H1 (cell line): ENCODE data around the gene INAFM1. TPM values are rescaled to one million over a fixed set of nuclear protein-coding genes. Genes with fewer than 3 reads are reported as not detected.
A peak's percentile ranks its signal among the peaks of the same experiment; 100 is the strongest.

Experiments used
- CTCF ChIA-PET: fragments of 300-600 bp; sonication (Branson Sonifier 250); formaldehyde crosslinking; loops from one replicate; lab custom pipeline; 2021; ENCODE audit not compliant: partially characterized antibody; lab: Charles Lee
- POLR2A ChIA-PET: fragments of 300-600 bp; sonication (Branson Sonifier 250); formaldehyde crosslinking; loops from one replicate; lab custom pipeline; 2021; ENCODE audit warnings: inconsistent platforms; ENCODE audit not compliant: partially characterized antibody; lab: Charles Lee
- DNase-seq, 2 experiments: peaks; one replicate each; pipeline versions ENCODE4 v3.0.0 to v3.0.0-alpha.2; 2010 to 2022; ENCODE audit warnings: low spot score in 2 of 2, low read depth in 1 of 2, mixed read lengths in 1 of 2
- FAIRE-seq: peaks from 2 replicates; lab custom pipeline; 2011; peaks lifted over from hg19 to GRCh38; lab: Jason Lieb, UNC
- H2AFZ ChIP-seq: 2 replicates; pipeline ENCODE4 v1.8.1; 2012; ENCODE audit warnings: low read length, inconsistent platforms
- H2AK5ac ChIP-seq: 2 replicates; pipeline ENCODE4 v1.6.1; 2013; ENCODE audit warnings: low read depth, low read length
- H2BK120ac ChIP-seq: replicated peaks from 2 replicates; pipeline ENCODE3; 2013; ENCODE audit warnings: low read depth, low read length, inconsistent platforms
- H2BK12ac ChIP-seq: 2 replicates; pipeline ENCODE4 v1.6.1; 2013; ENCODE audit warnings: low read depth, low read length
- H2BK15ac ChIP-seq: 2 replicates; pipeline ENCODE4 v1.6.1; 2013; ENCODE audit warnings: low read length
- H2BK20ac ChIP-seq: 2 replicates; pipeline ENCODE4 v1.6.1; 2013; ENCODE audit warnings: low read length
- H2BK5ac ChIP-seq: 2 replicates; pipeline ENCODE4 v1.6.1; 2013; ENCODE audit warnings: low read depth, low read length
- H3K14ac ChIP-seq: 2 replicates; pipeline ENCODE4 v1.6.1; 2013; ENCODE audit warnings: inconsistent platforms; ENCODE audit not compliant: insufficient read length
- H3K18ac ChIP-seq: 2 replicates; pipeline ENCODE4 v1.6.1; 2013; ENCODE audit warnings: low read length; ENCODE audit errors: extremely low read depth
- H3K23ac ChIP-seq: 2 replicates; pipeline ENCODE4 v1.6.1; 2013; ENCODE audit warnings: inconsistent platforms; ENCODE audit not compliant: insufficient read length
- H3K23me2 ChIP-seq: 2 replicates; pipeline ENCODE4 v1.6.1; 2013; ENCODE audit warnings: low read depth, low read length
- H3K27ac ChIP-seq: 2 replicates; pipeline ENCODE4 v1.6.1; 2011; ENCODE audit warnings: low read depth, low read length, inconsistent platforms
- H3K27me3 ChIP-seq, 4 experiments: replicated peaks in 1 of 4; 1 replicate in 1 of 4; 2 replicates in 3 of 4; pipeline versions ENCODE4 v1.6.1 to v1.8.1; 2011 to 2013; ENCODE audit warnings: low read length in 3 of 4, mild to moderate bottlenecking in 3 of 4, inconsistent platforms in 2 of 4, mixed read lengths in 2 of 4, moderate library complexity in 1 of 4; ENCODE audit not compliant: control insufficient read depth in 3 of 4, insufficient read depth in 3 of 4; ENCODE audit errors: extremely low read depth in 1 of 4
- H3K36me3 ChIP-seq, 4 experiments: 2 replicates each; pipeline versions ENCODE4 v1.6.1 to v1.8.1; 2011 to 2013; ENCODE audit warnings: mild to moderate bottlenecking in 4 of 4, low read length in 3 of 4, moderate library complexity in 2 of 4, control low read depth in 1 of 4, inconsistent platforms in 1 of 4; ENCODE audit not compliant: insufficient read depth in 4 of 4, control insufficient read depth in 2 of 4
- H3K4ac ChIP-seq: replicated peaks from 2 replicates; pipeline ENCODE3; 2013; ENCODE audit warnings: low read length, low read depth, mixed read lengths, inconsistent platforms; ENCODE audit not compliant: insufficient read length
- H3K4me1 ChIP-seq, 4 experiments: replicated peaks in 1 of 4; 1 replicate in 1 of 4; 2 replicates in 3 of 4; pipeline versions ENCODE4 v1.6.1 to v1.8.1; 2011 to 2013; ENCODE audit warnings: low read length in 3 of 4, inconsistent platforms in 2 of 4, mixed read lengths in 1 of 4; ENCODE audit not compliant: insufficient read depth in 4 of 4, control insufficient read depth in 3 of 4
- H3K4me2 ChIP-seq, 2 experiments: 2 replicates each; pipeline versions ENCODE4 v1.6.1 to v1.8.1; 2011 to 2013; ENCODE audit warnings: low read depth in 2 of 2, low read length in 2 of 2, control low read depth in 1 of 2, inconsistent platforms in 1 of 2, mild to moderate bottlenecking in 1 of 2; ENCODE audit not compliant: insufficient read depth in 1 of 2
- H3K4me3 ChIP-seq, 4 experiments: fragments of 200-600, 300-600 bp in 1 of 4; sonication (generic), shearing (Covaris generic), sonication (Bioruptor Twin) in 1 of 4; 2 replicates each; pipeline versions ENCODE4 v1.5.1 to v1.8.1; 2011 to 2016; ENCODE audit warnings: low read length in 4 of 4, low read depth in 3 of 4, control low read depth in 2 of 4, inconsistent platforms in 2 of 4, mild to moderate bottlenecking in 2 of 4, mixed read lengths in 1 of 4, moderate library complexity in 1 of 4; ENCODE audit not compliant: insufficient read depth in 2 of 4; ENCODE audit errors: extremely low read depth in 1 of 4
- H3K56ac ChIP-seq: replicated peaks from 2 replicates; pipeline ENCODE3; 2013; ENCODE audit warnings: low read depth, mild to moderate bottlenecking, mixed read lengths, low read length, inconsistent platforms; ENCODE audit not compliant: insufficient read length
- H3K79me1 ChIP-seq: 2 replicates; pipeline ENCODE4 v1.6.1; 2013; ENCODE audit warnings: low read depth, low read length, control low read depth
- H3K79me2 ChIP-seq, 2 experiments: 2 replicates each; pipeline versions ENCODE4 v1.6.1 to v1.8.1; 2012 to 2013; ENCODE audit warnings: low read length in 2 of 2, mild to moderate bottlenecking in 2 of 2, inconsistent platforms in 1 of 2; ENCODE audit not compliant: insufficient read depth in 2 of 2, control insufficient read depth in 1 of 2
- H3K9ac ChIP-seq, 4 experiments: replicated peaks in 1 of 4; 1 replicate in 1 of 4; 2 replicates in 3 of 4; pipeline versions ENCODE4 v1.6.1 to v1.8.1; 2011 to 2013; ENCODE audit warnings: low read depth in 3 of 4, low read length in 3 of 4, control low read depth in 2 of 4, mild to moderate bottlenecking in 2 of 4, moderate library complexity in 2 of 4, inconsistent platforms in 1 of 4; ENCODE audit errors: extremely low read depth in 1 of 4
- H3K9me3 ChIP-seq, 2 experiments: 2 replicates each; pipeline versions ENCODE4 v1.6.1 to v1.8.1; 2012 to 2013; ENCODE audit warnings: mild to moderate bottlenecking in 2 of 2, moderate library complexity in 2 of 2, control low read depth in 1 of 2, inconsistent platforms in 1 of 2, low read depth in 1 of 2, low read length in 1 of 2, mixed read lengths in 1 of 2; ENCODE audit not compliant: insufficient read depth in 2 of 2
- H4K20me1 ChIP-seq, 2 experiments: replicated peaks in 1 of 2; 2 replicates each; pipeline versions ENCODE3 to v1.8.1; 2011 to 2013; ENCODE audit warnings: inconsistent platforms in 2 of 2, low read length in 2 of 2, mild to moderate bottlenecking in 1 of 2; ENCODE audit not compliant: insufficient read depth in 2 of 2, control insufficient read depth in 1 of 2
- H4K5ac ChIP-seq: 2 replicates; pipeline ENCODE4 v1.6.1; 2013; ENCODE audit warnings: low read length, low read depth, mixed read lengths, inconsistent platforms; ENCODE audit not compliant: insufficient read length
- H4K8ac ChIP-seq: 2 replicates; pipeline ENCODE4 v1.8.0; 2013; ENCODE audit warnings: mild to moderate bottlenecking, moderate library complexity, low read length, inconsistent platforms; ENCODE audit not compliant: insufficient read depth; ENCODE audit errors: extremely low read depth
- H4K91ac ChIP-seq: replicated peaks from 2 replicates; pipeline ENCODE3; 2013; ENCODE audit warnings: low read length, mixed read lengths, inconsistent platforms; ENCODE audit not compliant: insufficient read length
- ASH2L ChIP-seq: fragments of 200-600, 300-600 bp; sonication (generic); IDR thresholded peaks from one replicate; pipeline ENCODE4 v1.7.1; 2017; ENCODE audit warnings: low read length
- BACH1 ChIP-seq: IDR thresholded peaks from 2 replicates; pipeline ENCODE4 v1.6.1; 2012; ENCODE audit warnings: low read length, improper control_type of control experiment
- CREB1 ChIP-seq: IDR thresholded peaks from 2 replicates; pipeline ENCODE4 v1.6.1; 2012; ENCODE audit warnings: inconsistent platforms
- CTBP2 ChIP-seq: IDR thresholded peaks from 2 replicates; pipeline ENCODE4 v1.7.0; 2011; ENCODE audit warnings: borderline replicate concordance, mild to moderate bottlenecking, moderate library complexity, mixed read lengths, low read length; ENCODE audit not compliant: insufficient read depth, insufficient read length
- EP300 ChIP-seq, 2 experiments: IDR thresholded peaks; 1 replicate in 1 of 2; 2 replicates in 1 of 2; pipeline ENCODE4 v1.6.1; 2011 to 2012; ENCODE audit warnings: low read depth in 2 of 2, low read length in 2 of 2, mild to moderate bottlenecking in 2 of 2, borderline replicate concordance in 1 of 2, inconsistent platforms in 1 of 2, moderate library complexity in 1 of 2
- POLR2A ChIP-seq, 2 experiments: IDR thresholded peaks; 1 replicate in 1 of 2; 2 replicates in 1 of 2; pipeline ENCODE4 v1.6.1; 2011; ENCODE audit warnings: low read depth in 2 of 2, low read length in 2 of 2, mild to moderate bottlenecking in 2 of 2; ENCODE audit errors: control extremely low read depth in 1 of 2
- TAF1 ChIP-seq: IDR thresholded peaks from 2 replicates; pipeline ENCODE4 v1.6.1; 2011; ENCODE audit warnings: mild to moderate bottlenecking, low read depth, low read length
- TBP ChIP-seq: IDR thresholded peaks from 2 replicates; pipeline ENCODE4 v1.6.1; 2011; ENCODE audit warnings: low read depth, low read length, improper control_type of control experiment
- TCF12 ChIP-seq: IDR thresholded peaks from 2 replicates; pipeline ENCODE4 v1.6.1; 2011; ENCODE audit warnings: low read depth, mild to moderate bottlenecking, low read length
- whole genome bisulfite sequencing, 2 experiments: shearing (Covaris generic) in 1 of 2; methylation state at CpG; one replicate each; pipeline versions ENCODE4 v1.1.6 to v1.1.7; 2013 to 2015; ENCODE audit warnings: low lambda C conversion rate in 2 of 2, mixed read lengths in 2 of 2, inconsistent platforms in 1 of 2, low coverage in 1 of 2, missing lambda C conversion rate in 1 of 2; ENCODE audit not compliant: insufficient replicate concordance in 2 of 2, insufficient coverage in 1 of 2, insufficient read length in 1 of 2; ENCODE audit errors: extremely low coverage in 1 of 2, missing lambda C conversion rate in 1 of 2; 5-methylcytosine and 5-hydroxymethylcytosine counted together
- polyA plus RNA-seq, 7 experiments: library from polyadenylated mRNA; depleted of rRNA in 3 of 7; stranded (reverse) in 5 of 7; unstranded in 2 of 7; fragments of >200 nt in 5 of 7; fragments of 200-250 nt in 2 of 7; gene quantifications; 1 replicate in 5 of 7; 2 replicates in 1 of 7; 4 replicates in 1 of 7; pipeline versions ENCODE4 v1.2.1 to v1.2.3, GENCODE V29; 2011 to 2013; ENCODE audit warnings: missing spikeins in 2 of 7, mixed read lengths in 2 of 7
- total RNA-seq: library from RNA; stranded (reverse); fragmentation: NEBNext Ultra II Directional; extraction: Animal tissue kit (Norgen Biotek cat#: 25700); gene quantifications from 2 replicates; pipeline ENCODE4 v1.2.1, GENCODE V29; 2021
- TF ChIP-seq, protein P1 (sequence below): IDR thresholded peaks from 2 replicates; pipeline ENCODE4 v1.6.1; 2011; ENCODE audit warnings: low read length, improper control_type of control experiment

The INAFM1 gene
- total and polyA plus RNA-seq, 2 of the 8 experiments (the other 6 are each of a cell fraction or from before 2014, with no cell fraction given), result 2.6 to 3.4 TPM

DNA sequence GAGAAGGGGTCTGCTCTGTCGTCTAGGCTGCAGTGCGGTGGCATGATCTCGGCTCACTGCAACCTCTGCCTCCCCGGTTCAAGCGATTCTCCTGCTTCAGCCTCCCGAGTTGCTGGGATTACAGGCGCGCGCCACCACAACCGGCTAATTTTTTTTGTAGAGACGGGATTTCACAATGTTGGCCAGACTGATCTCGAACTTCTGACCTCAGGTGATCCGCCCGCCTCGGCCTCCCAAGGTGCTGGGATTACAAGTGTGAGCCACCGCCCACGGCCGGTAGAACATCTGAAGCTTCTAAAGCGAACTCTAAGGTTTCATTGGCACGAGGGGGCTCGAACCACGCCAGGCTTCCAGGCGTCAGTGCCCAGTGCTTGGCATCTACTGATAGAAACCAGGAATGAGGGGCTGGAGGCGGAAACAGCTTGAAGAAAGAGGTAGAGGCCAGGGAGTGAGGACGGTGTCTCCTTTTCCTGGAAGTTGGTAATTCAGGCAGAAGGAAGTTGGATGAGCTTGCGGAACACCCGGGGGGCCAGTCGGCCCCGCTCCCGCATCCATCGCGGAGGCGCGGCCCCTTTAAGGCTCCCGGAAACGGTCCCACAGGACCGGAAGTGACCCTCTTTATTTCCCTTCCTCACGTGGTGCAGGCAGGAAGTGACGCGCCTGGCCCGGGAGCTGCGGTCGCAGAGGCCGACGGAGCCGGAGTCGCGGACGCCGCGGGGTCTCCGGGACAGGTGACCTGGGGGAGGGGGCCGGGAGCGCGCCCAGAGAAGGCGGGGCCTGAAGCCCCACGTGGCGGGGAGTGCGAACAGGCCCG, 18.6 kb upstream of the INAFM1 start, which contains the start of gene CCDC9:
Gene CCDC9, plus strand, starts transcription at position 647 of the 814 bp plus-strand sequence. CDS start 1,876 bp downstream, outside the sequence.
- Histone ChIP-seq H3K36me3 (peaks cover 5 to 24% (median 11%) of the 10 kb centered on the region in 4 experiments; a peak in 7 of 8 replicates), H4K20me1 (peaks cover 0 to 8% of the 10 kb centered on the region in 2 experiments), H3K4me3 (peak within 1 kb of the TSS; percentile 69 to 92 (median 82)), H3K27me3 (no peaks in the 10 kb centered on the region), H3K4me1 (peaks cover 0 to 8% (median 7%) of the 10 kb centered on the region in 4 experiments; a peak in 6 of 7 replicates), H3K56ac (peak within 1 kb of the TSS; percentile 12), H3K4me2 (peak within 1 kb of the TSS; percentile 86 to 94), H2BK5ac (peak within 1 kb of the TSS; percentile 91), H3K79me2 (peaks cover 0 to 15% of the 10 kb centered on the region in 2 experiments; a peak in 2 of 4 replicates), H2BK12ac (peak within 1 kb of the TSS; percentile 40; the same call in 1 of the 2 replicates), H2BK120ac (no peak within 1 kb of the TSS), H3K18ac (peak within 1 kb of the TSS; percentile 10; the same call in 1 of the 2 replicates), H3K9ac (peak within 1 kb of the TSS; percentile 64 to 85 (median 72)), H3K79me1 (peaks cover 5% of the 10 kb centered on the region; the same call in 1 of the 2 replicates), H3K4ac (no peak within 1 kb of the TSS), H3K14ac (no peak within 1 kb of the TSS), H4K5ac (peak within 1 kb of the TSS; percentile 84), H3K9me3 (no peaks in the 10 kb centered on the region), H3K23ac (no peak within 1 kb of the TSS), H4K8ac (peak within 1 kb of the TSS; percentile 54; the same call in 1 of the 2 replicates), H3K27ac (peak within 1 kb of the TSS; percentile 81), H2AFZ (peak within 1 kb of the TSS; percentile 13; the same call in 1 of the 2 replicates), H4K91ac (peak within 1 kb of the TSS; percentile 18), H2BK20ac (no peak within 1 kb of the TSS), H2BK15ac (no peak within 1 kb of the TSS), H3K23me2 (peaks cover 9% of the 10 kb centered on the region), H2AK5ac (0 out of 2 replicates have a peak within 1 kb of the TSS, but pooled peaks have one; percentile 2)
- WGBS, 2 experiments, result 34% methylated on average over 53 of the region's 60 CpGs; no CpG with 5 or more reads in 1 of the 2 experiments
- DNase-seq (peak; percentile 91 to 96), FAIRE-seq (no peak)
- ChIA-PET CTCF (interaction anchor here (0.8 to 6.4 kb wide), 4 partner anchors 10 to 45 kb away, joined by 4 to 74 read pairs (median 4); no protein-coding TSS in a partner anchor), POLR2A (interaction anchor here (1.1 to 3.6 kb wide), 10 partner anchors 11 to 125 kb away, joined by 4 to 50 read pairs (median 8); partner anchors contain the start of genes INAFM1 and SAE1)
- peak; percentile 63 to 81 for TF ChIP-seq POLR2A (IDR thresholded peaks at IDR 0.05; ENCODE audit: control extremely low read depth in 1 of 2, low read depth in 2 of 2, low read length in 2 of 2)
- peak in 1 of 2 experiments; percentile 81; a peak in 2 of 3 replicates for TF ChIP-seq EP300 (IDR thresholded peaks at IDR 0.05; ENCODE audit: borderline replicate concordance in 1 of 2, low read depth in 2 of 2, low read length in 2 of 2)
- no peak for TF ChIP-seq BACH1
- TF ChIP-seq ASH2L, result no peak
- 0 out of 2 replicates have a peak, but pooled peaks have one; percentile 51 for TF ChIP-seq TCF12
- TF ChIP-seq, protein P1, sequence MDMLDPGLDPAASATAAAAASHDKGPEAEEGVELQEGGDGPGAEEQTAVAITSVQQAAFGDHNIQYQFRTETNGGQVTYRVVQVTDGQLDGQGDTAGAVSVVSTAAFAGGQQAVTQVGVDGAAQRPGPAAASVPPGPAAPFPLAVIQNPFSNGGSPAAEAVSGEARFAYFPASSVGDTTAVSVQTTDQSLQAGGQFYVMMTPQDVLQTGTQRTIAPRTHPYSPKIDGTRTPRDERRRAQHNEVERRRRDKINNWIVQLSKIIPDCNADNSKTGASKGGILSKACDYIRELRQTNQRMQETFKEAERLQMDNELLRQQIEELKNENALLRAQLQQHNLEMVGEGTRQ, result peak; percentile 96
- TF ChIP-seq CTBP2, result no peak
- peak; percentile 96 for TF ChIP-seq CREB1
- TF ChIP-seq TBP, result peak; percentile 82
- peak; percentile 66; the same call in 1 of the 2 replicates for TF ChIP-seq TAF1
